Measurements from ENCODE around the gene NUDC. TPM values are rescaled to one million over a fixed set of nuclear protein-coding genes. Genes with fewer than 3 reads are reported as not detected.

Gene NUDC
- total RNA-seq, 1 donor from 2014 or later: 54.4 TPM

GRCh38 chr1:26923711-26924110, 2.2 kb downstream of the NUDC start:
- H3K9me3 Mint-ChIP-seq: no peaks in the 10 kb centered on the region
- DNase-seq (ENCODE audit: low spot score in 2 of 2, unreplicated experiment in 2 of 2): no peak
- no peak overlapping the region for H3K27ac Mint-ChIP-seq
- peaks cover 18% of the 10 kb centered on the region for H3K36me3 Mint-ChIP-seq
- H3K4me3 Mint-ChIP-seq: no peak overlapping the region
- H3K27me3 Mint-ChIP-seq (ENCODE audit: low read depth): no peaks in the 10 kb centered on the region
- no peak for TF ChIP-seq CTCF (IDR thresholded peaks at IDR 0.05; ENCODE audit: unreplicated experiment)
- peaks cover 22% of the 10 kb centered on the region for H3K4me1 Mint-ChIP-seq

GRCh38 chr1:26932531-26932930, 11.0 kb downstream of the NUDC start:
- no peaks in the 10 kb centered on the region for H3K27me3 Mint-ChIP-seq (ENCODE audit: low read depth)
- no peak for DNase-seq (ENCODE audit: low spot score in 2 of 2, unreplicated experiment in 2 of 2)
- H3K4me3 Mint-ChIP-seq: no peak overlapping the region
- peaks cover 32% of the 10 kb centered on the region for H3K36me3 Mint-ChIP-seq
- no peak for TF ChIP-seq CTCF (IDR thresholded peaks at IDR 0.05; ENCODE audit: unreplicated experiment)
- no peaks in the 10 kb centered on the region for H3K9me3 Mint-ChIP-seq
- H3K27ac Mint-ChIP-seq: no peak overlapping the region
- no peaks in the 10 kb centered on the region for H3K4me1 Mint-ChIP-seq

GRCh38 chr1:26936823-26937222, 15.3 kb downstream of the NUDC start:
- Mint-ChIP-seq H3K27ac (no peak overlapping the region), H3K4me3 (no peak overlapping the region), H3K9me3 (no peaks in the 10 kb centered on the region), H3K4me1 (no peaks in the 10 kb centered on the region), H3K36me3 (peaks cover 23% of the 10 kb centered on the region), H3K27me3 (ENCODE audit: low read depth) (no peaks in the 10 kb centered on the region)
- DNase-seq (ENCODE audit: low spot score in 2 of 2, unreplicated experiment in 2 of 2): no peak
- no peak for TF ChIP-seq CTCF (IDR thresholded peaks at IDR 0.05; ENCODE audit: unreplicated experiment)

GRCh38 chr1:26938004-26938658, 16.6 kb downstream of the NUDC start:
- Mint-ChIP-seq H3K27me3 (ENCODE audit: low read depth) (no peaks in the 10 kb centered on the region), H3K27ac (no peak overlapping the region), H3K4me3 (no peak overlapping the region), H3K36me3 (peaks cover 27% of the 10 kb centered on the region), H3K9me3 (no peaks in the 10 kb centered on the region), H3K4me1 (no peaks in the 10 kb centered on the region)
- no peak for DNase-seq (ENCODE audit: low spot score in 2 of 2, unreplicated experiment in 2 of 2)
- no peak for TF ChIP-seq CTCF (IDR thresholded peaks at IDR 0.05; ENCODE audit: unreplicated experiment)

- no peak for TF ChIP-seq CTCF (IDR thresholded peaks at IDR 0.05; ENCODE audit: unreplicated experiment)
- no peak overlapping the region for H3K4me3 Mint-ChIP-seq
- no peak overlapping the region for H3K27ac Mint-ChIP-seq
- H3K36me3 Mint-ChIP-seq: peaks cover 30% of the 10 kb centered on the region
- H3K27me3 Mint-ChIP-seq (ENCODE audit: low read depth): no peaks in the 10 kb centered on the region
- no peaks in the 10 kb centered on the region for H3K9me3 Mint-ChIP-seq
- no peaks in the 10 kb centered on the region for H3K4me1 Mint-ChIP-seq
- no peak for DNase-seq (ENCODE audit: low spot score in 2 of 2, unreplicated experiment in 2 of 2)
Measured at GRCh38 chr1:26938659-26939025, 17.1 kb downstream of the NUDC start.

GRCh38 chr1:26941311-26941710, 19.8 kb downstream of the NUDC start:
- peaks cover 35% of the 10 kb centered on the region for H3K36me3 Mint-ChIP-seq
- no peak overlapping the region for H3K27ac Mint-ChIP-seq
- DNase-seq (ENCODE audit: low spot score in 2 of 2, unreplicated experiment in 2 of 2): no peak
- H3K4me1 Mint-ChIP-seq: peaks cover 5% of the 10 kb centered on the region
- no peak for TF ChIP-seq CTCF (IDR thresholded peaks at IDR 0.05; ENCODE audit: unreplicated experiment)
- no peaks in the 10 kb centered on the region for H3K9me3 Mint-ChIP-seq
- H3K4me3 Mint-ChIP-seq: no peak overlapping the region
- no peaks in the 10 kb centered on the region for H3K27me3 Mint-ChIP-seq (ENCODE audit: low read depth)

Data from mesothelial cell of epicardium (in vitro differentiated cells).